GM19035 (cell line): Measurements from ENCODE around the gene CILP2.

Experiments used
- ATAC-seq: cut with Tn5 transposase; IDR thresholded peaks from one replicate; pipeline ENCODE4 v1.9.1; 2021; ENCODE audit not compliant: unreplicated experiment

The CILP2 gene

GRCh38 chr19:19543640-19544039 lies 5.6 kb downstream of the CILP2 start:
- ATAC-seq = no peak

- ATAC-seq = no peak
Measured at GRCh38 chr19:19544257-19544953, 6.3 kb downstream of the CILP2 start.

GRCh38 chr19:19544954-19545591 lies 7.0 kb downstream of the CILP2 start:
- ATAC-seq = no peak

- no peak for ATAC-seq
Measured at GRCh38 chr19:19545707-19546106, 7.6 kb downstream of the CILP2 start.

- no peak for ATAC-seq
Measured at GRCh38 chr19:19546751-19547162, 8.7 kb downstream of the CILP2 start.

DNA sequence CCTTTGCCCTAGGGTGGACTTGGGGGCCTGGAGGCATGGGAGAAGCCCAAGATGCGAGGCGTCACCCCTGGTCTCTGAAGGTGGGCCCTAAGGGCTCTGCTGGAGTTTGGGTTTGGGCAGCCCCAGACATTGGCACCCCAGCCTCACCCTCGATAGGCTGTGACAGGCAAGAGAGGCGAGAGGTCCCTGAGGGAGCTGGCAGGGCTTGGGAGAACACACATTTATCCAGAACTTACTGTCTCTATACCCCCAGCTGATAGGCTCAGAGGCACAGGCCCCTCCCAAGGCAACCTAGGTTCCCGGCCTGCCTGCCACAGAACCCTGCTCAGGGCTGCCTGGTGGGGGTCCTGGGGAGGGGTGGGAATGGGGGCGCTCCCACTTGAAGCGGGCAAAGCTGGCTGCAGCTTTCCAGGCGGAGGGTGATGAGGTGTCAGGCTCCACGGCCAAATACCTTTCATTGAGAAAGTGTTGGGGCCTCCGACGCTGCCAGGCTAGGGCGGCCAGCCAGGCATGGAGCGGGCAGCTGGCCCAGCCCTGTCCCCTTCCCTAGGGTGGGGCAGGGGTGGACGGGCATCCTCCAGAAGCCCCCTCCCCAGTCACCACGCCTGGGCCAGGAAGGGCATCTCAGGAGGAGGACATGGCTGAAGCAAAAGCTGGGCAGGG lies 9.7 kb downstream of the CILP2 start:
- ATAC-seq = no peak

DNA sequence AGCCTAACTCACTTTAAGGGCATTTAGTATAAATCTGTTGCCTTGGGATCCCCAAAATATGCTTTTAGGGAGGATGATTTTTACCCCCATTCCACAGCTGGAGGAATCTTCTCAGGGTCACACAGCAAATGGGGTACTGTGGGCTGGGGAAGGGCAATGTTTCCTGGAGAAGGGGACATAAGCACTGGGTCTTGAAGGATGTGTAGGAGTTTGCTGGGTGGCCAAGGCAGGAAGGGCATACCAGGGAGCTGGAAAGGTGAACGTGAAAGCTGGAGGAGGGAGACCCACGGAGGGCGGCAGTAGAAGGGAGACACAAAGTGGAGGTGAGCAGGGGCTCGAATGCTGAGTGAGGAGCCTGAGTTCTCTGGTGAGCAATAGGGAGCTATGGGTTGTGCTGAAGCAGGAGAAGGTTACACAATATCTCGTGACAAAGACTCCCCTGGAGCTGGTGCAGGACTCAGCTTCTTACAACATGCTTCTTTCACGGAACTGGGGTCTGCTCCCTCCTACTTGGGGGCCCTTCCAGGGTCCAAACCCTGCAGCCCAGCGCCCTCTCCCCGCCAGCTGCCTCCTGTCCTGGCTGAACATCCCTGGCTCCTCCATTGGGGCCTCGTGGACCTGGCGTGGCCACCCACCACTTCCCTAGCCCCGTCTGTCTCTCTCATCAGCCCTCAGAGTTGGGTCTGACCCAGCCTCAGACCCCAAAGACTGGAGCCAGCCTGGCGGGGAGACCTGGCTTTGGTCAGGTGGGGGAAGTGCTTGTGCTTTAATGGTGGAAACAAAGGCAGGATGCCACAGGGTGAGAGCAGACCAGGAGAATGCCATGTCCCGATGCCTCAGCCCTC lies 11.1 kb downstream of the CILP2 start:
- no peak for ATAC-seq

- no peak for ATAC-seq
Measured at GRCh38 chr19:19549804-19550464, 11.9 kb downstream of the CILP2 start.

GRCh38 chr19:19550485-19550929 lies 12.4 kb downstream of the CILP2 start:
- no peak for ATAC-seq

GRCh38 chr19:19550972-19551852 lies 13.1 kb downstream of the CILP2 start:
- no peak for ATAC-seq

DNA sequence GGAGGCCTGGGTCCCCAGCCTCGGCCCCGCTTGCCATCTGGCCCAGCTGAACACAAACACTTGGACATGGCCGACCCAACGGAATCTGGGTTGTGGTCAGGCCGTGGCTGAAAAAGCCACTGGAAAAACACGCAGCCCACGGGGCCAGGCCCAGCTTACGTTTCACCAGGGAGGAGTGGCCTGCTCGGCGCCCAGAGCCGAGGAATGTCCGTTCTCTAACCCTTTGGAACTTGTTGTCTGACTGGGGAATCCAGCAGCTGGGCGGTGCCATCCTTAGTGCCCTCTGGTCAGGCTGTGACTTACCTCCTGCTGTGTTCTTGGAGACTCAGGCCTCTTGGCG lies 13.8 kb downstream of the CILP2 start:
- no peak for ATAC-seq

DNA sequence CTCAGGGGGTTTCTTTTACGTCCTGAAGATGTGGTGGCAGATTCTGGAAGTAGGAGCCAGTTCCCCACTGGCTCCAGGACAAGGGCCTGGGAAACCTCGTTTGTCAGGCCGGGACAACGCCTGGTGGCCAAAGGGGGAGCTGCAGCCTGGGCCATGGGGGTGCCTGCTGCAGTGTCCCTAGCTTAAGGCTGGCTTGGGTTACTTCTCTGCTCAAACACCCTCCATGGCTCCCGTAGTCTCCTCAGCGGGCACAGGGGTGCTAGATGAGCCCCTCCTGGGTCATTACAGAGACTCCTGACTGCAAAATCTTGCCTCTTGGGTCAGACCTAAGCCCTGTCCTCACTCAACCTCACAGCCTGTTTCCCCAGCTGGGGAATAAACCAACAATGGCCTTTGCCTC lies 14.7 kb downstream of the CILP2 start:
- ATAC-seq = no peak

DNA sequence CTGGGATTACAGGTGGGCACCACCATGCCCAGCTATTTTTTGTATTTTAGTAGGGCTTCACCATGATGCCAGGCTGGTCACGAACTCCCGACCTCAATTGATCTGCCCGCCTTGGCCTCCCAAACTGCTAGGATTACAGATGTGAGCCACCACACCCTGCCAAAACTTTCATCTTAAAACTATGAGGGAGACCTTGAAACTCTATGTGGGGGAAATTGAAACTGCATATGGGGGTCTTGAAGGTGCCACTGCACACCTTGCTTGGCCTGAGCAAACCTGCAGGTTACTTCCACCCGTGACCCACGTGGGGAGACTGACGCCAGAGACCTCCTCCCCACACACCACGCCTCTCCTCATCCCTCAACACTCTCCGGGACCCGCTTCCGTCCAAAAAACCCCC lies 15.6 kb downstream of the CILP2 start:
- ATAC-seq = no peak

DNA sequence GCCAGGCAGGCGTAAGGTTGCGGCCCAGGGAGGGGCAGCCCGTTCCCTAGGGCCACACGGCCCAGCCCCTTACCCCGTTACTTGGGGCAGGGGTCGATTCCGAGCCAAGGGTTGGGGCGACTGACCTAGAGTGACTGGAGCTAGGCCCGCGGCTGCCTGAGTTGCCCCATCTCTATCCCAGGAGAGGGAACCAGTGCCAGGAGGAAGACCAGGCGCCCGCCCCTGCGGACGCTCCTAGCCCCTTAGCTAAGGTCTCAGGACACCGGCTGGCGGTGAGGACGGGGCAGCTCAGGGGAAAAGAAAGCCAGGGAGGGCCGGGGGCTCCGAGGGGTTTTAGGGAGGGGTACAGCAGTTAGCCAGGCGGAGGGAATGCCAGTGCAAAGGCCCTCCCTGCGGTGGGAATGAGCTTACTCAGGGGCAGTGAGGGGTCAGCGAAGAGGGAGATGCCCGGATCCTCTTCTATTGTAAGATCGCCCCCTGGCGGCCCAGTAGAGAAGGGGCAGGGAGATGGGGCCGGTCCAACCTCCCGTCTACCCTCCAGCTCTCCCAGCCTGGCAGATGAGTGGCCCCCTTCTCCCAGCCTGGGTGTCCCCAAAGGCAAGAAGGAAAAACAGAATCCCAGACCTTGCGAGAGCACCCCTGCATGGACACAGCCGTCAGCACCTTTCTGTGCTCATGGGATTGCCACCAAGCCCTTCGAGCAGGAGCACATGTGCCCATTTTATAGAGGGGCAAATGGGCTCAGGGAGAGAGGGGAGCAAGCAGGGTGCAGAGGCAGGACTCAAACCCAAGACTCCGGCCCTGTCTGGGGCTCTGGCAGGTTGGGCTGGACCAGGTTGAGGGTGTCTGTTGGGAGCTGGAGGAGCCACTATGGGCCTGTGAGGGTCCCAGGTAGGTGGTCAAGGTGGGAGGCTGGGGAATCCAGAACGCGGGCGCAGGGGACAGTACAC lies 16.3 kb downstream of the CILP2 start:
- no peak for ATAC-seq

DNA sequence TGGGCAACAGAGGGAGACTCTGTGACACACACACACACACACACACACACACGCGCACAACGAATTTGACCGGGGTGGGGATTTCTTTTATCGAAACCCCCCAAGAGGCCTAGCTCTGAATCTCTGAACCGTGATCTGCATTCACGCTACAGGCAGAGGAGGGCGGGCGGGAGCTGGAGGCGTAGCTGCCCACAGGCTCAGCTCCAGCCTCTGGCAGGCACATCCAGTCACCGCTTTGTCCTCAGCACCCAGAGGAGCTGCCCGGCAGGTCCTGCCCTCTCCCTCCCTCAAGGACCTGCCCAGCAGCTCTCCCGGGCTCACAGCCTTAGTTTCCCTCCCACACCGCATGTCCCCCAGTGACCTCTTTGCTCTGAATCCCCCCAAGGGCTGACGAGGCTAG lies 20.0 kb downstream of the CILP2 start:
- no peak for ATAC-seq

DNA sequence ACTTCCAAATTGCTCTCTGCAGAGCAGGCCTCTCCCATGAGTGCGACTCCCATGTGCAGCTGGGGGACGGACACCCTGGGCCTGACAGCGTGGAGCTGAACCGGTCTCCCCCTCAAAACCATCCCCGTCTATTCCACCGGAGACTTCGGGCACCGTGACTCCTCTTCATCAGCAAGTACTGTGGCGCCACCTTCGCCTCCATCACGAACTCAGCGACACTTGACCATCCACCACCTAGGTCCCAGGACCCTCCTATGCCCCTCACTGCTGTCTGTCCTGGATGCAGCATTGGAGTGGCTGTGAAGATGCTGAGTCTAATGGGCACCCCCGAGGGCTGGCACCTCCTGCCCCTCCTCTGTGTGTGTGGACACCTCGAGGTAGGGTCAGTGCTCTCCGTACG lies 20.6 kb downstream of the CILP2 start:
- ATAC-seq = no peak

DNA sequence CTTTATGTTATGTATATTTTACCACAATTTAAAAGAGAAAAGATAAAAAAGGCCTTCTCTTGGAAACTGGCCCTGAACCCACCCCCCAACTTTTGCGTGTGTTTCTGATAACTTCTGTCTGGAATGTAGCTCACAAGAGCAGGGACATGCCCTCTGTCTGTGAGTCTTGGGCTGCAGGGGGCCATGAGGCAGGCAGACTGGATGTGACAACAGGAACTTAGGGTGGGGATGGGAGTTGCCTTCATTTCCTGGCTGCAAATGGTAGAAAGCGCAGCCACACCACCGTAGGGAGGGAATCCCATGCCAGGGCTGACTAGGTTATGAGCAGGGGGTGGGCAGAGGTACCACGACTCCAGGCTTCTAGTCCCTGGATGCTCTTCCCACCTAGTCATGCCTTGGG lies 21.9 kb downstream of the CILP2 start:
- no peak for ATAC-seq

- ATAC-seq = no peak
Measured at GRCh38 chr19:19561946-19562664, 24.0 kb downstream of the CILP2 start.
